ENCODE results near the gene SERAC1. TPM values are rescaled to one million over a fixed set of nuclear protein-coding genes. Genes with fewer than 3 reads are reported as not detected.
A peak's percentile ranks its signal among the peaks of the same experiment; 100 is the strongest.

Gene SERAC1
- total and polyA plus RNA-seq, 4 donors = 2.0 to 4.4 (median 2.3) TPM

DNA sequence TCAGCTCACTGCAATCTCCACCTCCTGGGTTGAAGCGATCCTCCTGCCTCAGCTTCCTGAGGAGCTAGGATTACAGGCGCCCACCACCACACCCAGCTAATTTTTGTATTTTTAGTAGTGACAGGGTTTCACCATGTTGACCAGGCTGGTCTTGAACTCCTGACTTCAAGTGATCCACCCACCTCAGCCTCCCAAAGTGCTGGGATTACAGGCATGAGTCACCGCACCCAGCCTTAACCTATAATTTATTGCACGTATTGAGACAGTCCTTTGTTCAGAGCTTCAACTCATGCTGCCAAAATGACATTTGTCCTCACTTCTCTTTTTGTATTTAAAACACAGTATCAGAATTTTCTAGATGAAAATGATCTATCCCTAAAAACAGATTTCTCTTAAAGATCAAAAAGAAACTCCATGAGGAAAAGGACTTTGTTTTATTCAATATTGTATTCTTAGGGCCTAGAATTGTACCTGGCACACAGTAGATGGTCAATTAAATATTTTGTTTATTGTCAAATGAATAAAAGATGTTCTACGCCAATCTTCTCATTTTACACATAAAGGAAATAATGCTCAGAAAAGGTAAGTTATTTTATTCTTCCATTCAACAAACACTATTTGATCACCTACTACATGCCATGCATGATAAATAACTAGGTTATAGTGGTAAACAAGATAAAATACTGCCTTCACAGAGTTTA lies 10.8 kb downstream of the SERAC1 start:
- Histone ChIP-seq H3K27me3 (ENCODE audit: control insufficient read depth in 4 of 4, insufficient read depth in 4 of 4, low read length in 3 of 4) (no peaks in the 10 kb centered on the region), H3K4me3 (ENCODE audit: low read depth in 1 of 3, low read length in 3 of 3) (no peak overlapping the region), H3K4me1 (ENCODE audit: control insufficient read depth in 4 of 4, insufficient read depth in 4 of 4, low read length in 3 of 4) (peaks cover 0 to 6% (median 1%) of the 10 kb centered on the region in 4 donors), H3K36me3 (ENCODE audit: control insufficient read depth in 4 of 4, insufficient read depth in 3 of 4, low read depth in 1 of 4, low read length in 3 of 4) (peaks cover 0 to 6% (median 0%) of the 10 kb centered on the region in 4 donors), H3K27ac (ENCODE audit: low read depth in 1 of 2, low read length in 2 of 2) (no peak overlapping the region), H3K9me3 (ENCODE audit: control insufficient read depth in 4 of 4, low read length in 3 of 4) (no peaks in the 10 kb centered on the region), H3K9ac (ENCODE audit: low read depth in 1 of 2, low read length in 2 of 2) (no peak overlapping the region)
- WGBS = 95% methylated on average over 5 of the region's 5 CpGs
- TF ChIP-seq TAF1 (conservative IDR thresholded peaks at IDR 0.05) (no peak), HNF4G (IDR thresholded peaks at IDR 0.05) (no peak)
- no peak for DNase-seq (ENCODE audit: low spot score)

- H3K4me3 ChIP-seq (ENCODE audit: low read depth in 1 of 3, low read length in 3 of 3) = no peak overlapping the region
- H3K36me3 ChIP-seq (ENCODE audit: control insufficient read depth in 4 of 4, insufficient read depth in 3 of 4, low read depth in 1 of 4, low read length in 3 of 4) = peaks cover 0 to 6% (median under 1%) of the 10 kb centered on the region in 4 donors
- H3K9ac ChIP-seq (ENCODE audit: low read depth in 1 of 2, low read length in 2 of 2) = no peak overlapping the region
- TF ChIP-seq FOXA1 (IDR thresholded peaks at IDR 0.05) (no peak), RXRA (IDR thresholded peaks at IDR 0.05) (no peak), HNF4A (conservative IDR thresholded peaks at IDR 0.05) (no peak), TAF1 (conservative IDR thresholded peaks at IDR 0.05) (no peak), NR2F2 (IDR thresholded peaks at IDR 0.05) (no peak), FOXA2 (IDR thresholded peaks at IDR 0.05) (no peak), YY1 (IDR thresholded peaks at IDR 0.05) (no peak), REST (IDR thresholded peaks at IDR 0.05) (no peak)
- H3K27me3 ChIP-seq (ENCODE audit: control insufficient read depth in 4 of 4, insufficient read depth in 4 of 4, low read length in 3 of 4) = no peaks in the 10 kb centered on the region
- 98% methylated on average over 8 of the region's 8 CpGs for WGBS
- H3K27ac ChIP-seq (ENCODE audit: low read depth in 1 of 2, low read length in 2 of 2) = no peak overlapping the region
- no peaks in the 10 kb centered on the region for H3K9me3 ChIP-seq (ENCODE audit: control insufficient read depth in 4 of 4, low read length in 3 of 4)
- peaks cover 0 to 6% (median 1%) of the 10 kb centered on the region in 4 donors for H3K4me1 ChIP-seq (ENCODE audit: control insufficient read depth in 4 of 4, insufficient read depth in 4 of 4, low read length in 3 of 4)
- no peak for DNase-seq (ENCODE audit: low spot score)
Measured at GRCh38 chr6:158154816-158155215, 13.2 kb downstream of the SERAC1 start.

DNA sequence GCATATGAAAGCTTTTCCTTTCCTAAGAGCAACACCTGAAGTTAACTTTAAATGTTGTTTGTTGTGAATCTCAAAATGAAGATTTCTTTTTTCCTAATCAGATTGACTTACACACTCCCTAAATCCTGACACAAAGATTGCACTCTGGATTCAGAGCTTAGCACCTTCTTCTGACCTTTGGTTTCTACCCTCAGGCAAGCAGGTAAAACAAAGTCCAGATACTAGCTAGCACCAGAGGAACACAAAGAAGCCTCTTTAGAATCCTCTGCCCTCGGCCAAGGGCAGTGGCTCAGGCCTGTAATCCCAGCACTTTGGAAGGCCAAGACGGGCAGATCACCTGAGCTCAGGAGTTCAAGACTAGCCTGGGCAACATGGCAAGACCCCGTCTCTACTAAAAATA lies 14.5 kb downstream of the SERAC1 start:
- peak; percentile 21 for TF ChIP-seq SP1 (IDR thresholded peaks at IDR 0.05)
- peak; percentile 29 for TF ChIP-seq HNF4G (IDR thresholded peaks at IDR 0.05)
- peak; percentile 74 to 81 for TF ChIP-seq HNF4A (conservative IDR thresholded peaks at IDR 0.05)
- peak; percentile 8 to 19 for TF ChIP-seq RXRA (IDR thresholded peaks at IDR 0.05)
- no peak for TF ChIP-seq CTCF (IDR thresholded peaks at IDR 0.05; ENCODE audit: low read depth, low read length, missing input control)
- TF ChIP-seq NR2F2 (IDR thresholded peaks at IDR 0.05) = no peak
- peaks cover 0 to 7% (median under 1%) of the 10 kb centered on the region in 4 donors for H3K36me3 ChIP-seq (ENCODE audit: control insufficient read depth in 4 of 4, insufficient read depth in 3 of 4, low read depth in 1 of 4, low read length in 3 of 4)
- 54% methylated on average over 3 of the region's 3 CpGs for WGBS
- no peak overlapping the region for H3K27ac ChIP-seq (ENCODE audit: low read depth in 1 of 2, low read length in 2 of 2)
- peaks cover 0 to 6% (median 1%) of the 10 kb centered on the region in 4 donors for H3K4me1 ChIP-seq (ENCODE audit: control insufficient read depth in 4 of 4, insufficient read depth in 4 of 4, low read length in 3 of 4)
- no peak for DNase-seq (ENCODE audit: low spot score)
- no peaks in the 10 kb centered on the region for H3K9me3 ChIP-seq (ENCODE audit: control insufficient read depth in 4 of 4, low read length in 3 of 4)
- no peaks in the 10 kb centered on the region for H3K27me3 ChIP-seq (ENCODE audit: control insufficient read depth in 4 of 4, insufficient read depth in 4 of 4, low read length in 3 of 4)
- H3K4me3 ChIP-seq (ENCODE audit: low read depth in 1 of 3, low read length in 3 of 3) = no peak overlapping the region
- no peak overlapping the region for H3K9ac ChIP-seq (ENCODE audit: low read depth in 1 of 2, low read length in 2 of 2)
